ENCODE results near the gene GRB2. TPM values are rescaled to one million over a fixed set of nuclear protein-coding genes. Genes with fewer than 3 reads are reported as not detected.

GRB2 gene
- total and polyA plus RNA-seq, 2 experiments from 2014 or later = 82.7 to 101 TPM

DNA sequence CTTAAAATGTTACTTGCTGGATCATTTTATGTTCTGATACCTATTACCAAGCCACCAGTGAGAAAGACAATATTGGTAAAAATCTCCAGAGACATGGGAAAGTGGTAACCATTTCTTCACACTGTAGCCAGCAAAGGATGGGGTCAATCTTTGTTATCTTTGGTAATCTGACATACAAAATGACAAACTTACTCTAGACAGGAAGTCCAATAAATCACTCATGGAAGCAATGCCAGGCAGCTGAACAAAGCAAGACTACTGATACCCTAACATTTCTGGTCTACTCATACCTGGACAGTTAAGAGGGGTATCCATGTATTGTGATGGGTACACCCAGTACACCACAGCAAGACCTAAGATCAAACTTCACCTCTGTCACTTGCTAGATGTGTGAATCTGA, 19.0 kb downstream of the GRB2 start:
- no peaks in the 10 kb centered on the region for H3K36me3 ChIP-seq (replicated peaks; ENCODE audit: insufficient read depth, low read depth)
- no peak overlapping the region for H3K4me2 ChIP-seq
- H3K9me3 ChIP-seq (ENCODE audit: low read depth) = no peaks in the 10 kb centered on the region
- H3K79me2 ChIP-seq = peaks cover 90% of the 10 kb centered on the region
- no peaks in the 10 kb centered on the region for H3K9me2 ChIP-seq (replicated peaks; ENCODE audit: insufficient read depth)
- H2AFZ ChIP-seq = no peak overlapping the region
- no peak overlapping the region for H3K27ac ChIP-seq
- H4K20me1 ChIP-seq (ENCODE audit: insufficient read depth, poor library complexity, severe bottlenecking) = peaks cover 4% of the 10 kb centered on the region
- H3K4me3 ChIP-seq = no peak overlapping the region
- H3K4me1 ChIP-seq (ENCODE audit: insufficient read depth) = peaks cover 8% of the 10 kb centered on the region
- no peaks in the 10 kb centered on the region for H3K27me3 ChIP-seq
- TF ChIP-seq, protein P1, sequence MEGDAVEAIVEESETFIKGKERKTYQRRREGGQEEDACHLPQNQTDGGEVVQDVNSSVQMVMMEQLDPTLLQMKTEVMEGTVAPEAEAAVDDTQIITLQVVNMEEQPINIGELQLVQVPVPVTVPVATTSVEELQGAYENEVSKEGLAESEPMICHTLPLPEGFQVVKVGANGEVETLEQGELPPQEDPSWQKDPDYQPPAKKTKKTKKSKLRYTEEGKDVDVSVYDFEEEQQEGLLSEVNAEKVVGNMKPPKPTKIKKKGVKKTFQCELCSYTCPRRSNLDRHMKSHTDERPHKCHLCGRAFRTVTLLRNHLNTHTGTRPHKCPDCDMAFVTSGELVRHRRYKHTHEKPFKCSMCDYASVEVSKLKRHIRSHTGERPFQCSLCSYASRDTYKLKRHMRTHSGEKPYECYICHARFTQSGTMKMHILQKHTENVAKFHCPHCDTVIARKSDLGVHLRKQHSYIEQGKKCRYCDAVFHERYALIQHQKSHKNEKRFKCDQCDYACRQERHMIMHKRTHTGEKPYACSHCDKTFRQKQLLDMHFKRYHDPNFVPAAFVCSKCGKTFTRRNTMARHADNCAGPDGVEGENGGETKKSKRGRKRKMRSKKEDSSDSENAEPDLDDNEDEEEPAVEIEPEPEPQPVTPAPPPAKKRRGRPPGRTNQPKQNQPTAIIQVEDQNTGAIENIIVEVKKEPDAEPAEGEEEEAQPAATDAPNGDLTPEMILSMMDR (IDR thresholded peaks at IDR 0.05; ENCODE audit: poor library complexity) = no peak
- no peak for TF ChIP-seq EZH2 (IDR thresholded peaks at IDR 0.05; ENCODE audit: borderline replicate concordance)
- TF ChIP-seq EZH2phosphoT487 (IDR thresholded peaks at IDR 0.05; ENCODE audit: low read depth, severe bottlenecking, unreplicated experiment) = no peak
- DNase-seq (ENCODE audit: low spot score) = no peak

DNA sequence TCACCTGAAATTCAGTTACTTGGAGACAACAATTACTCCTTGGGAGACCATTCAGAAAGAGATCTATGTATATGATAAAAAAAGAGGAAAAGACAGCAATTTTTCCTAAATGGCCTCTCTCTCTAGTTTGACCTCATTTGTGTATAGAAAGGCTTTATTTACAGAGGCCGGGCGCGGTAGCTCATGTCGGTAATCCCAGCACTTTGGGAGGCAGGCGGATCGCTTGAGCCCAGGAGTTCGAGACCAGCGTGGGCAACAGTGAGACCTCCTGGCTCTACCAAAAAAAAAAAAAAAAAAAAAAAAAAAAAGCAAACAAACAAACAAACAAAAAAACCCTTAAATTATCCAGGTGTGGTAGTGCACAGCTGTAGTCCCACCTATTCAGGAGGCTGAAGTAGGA, 20.7 kb downstream of the GRB2 start:
- TF ChIP-seq, protein P1 (IDR thresholded peaks at IDR 0.05; ENCODE audit: poor library complexity) = no peak
- TF ChIP-seq EZH2phosphoT487 (IDR thresholded peaks at IDR 0.05; ENCODE audit: low read depth, severe bottlenecking, unreplicated experiment) (no peak), EZH2 (IDR thresholded peaks at IDR 0.05; ENCODE audit: borderline replicate concordance) (no peak)
- Histone ChIP-seq H3K9me3 (ENCODE audit: low read depth) (no peaks in the 10 kb centered on the region), H3K27me3 (no peaks in the 10 kb centered on the region), H3K4me3 (no peak overlapping the region), H2AFZ (no peak overlapping the region), H3K79me2 (peaks cover 89% of the 10 kb centered on the region), H3K4me1 (ENCODE audit: insufficient read depth) (no peaks in the 10 kb centered on the region), H3K4me2 (no peak overlapping the region), H3K36me3 (replicated peaks; ENCODE audit: insufficient read depth, low read depth) (no peaks in the 10 kb centered on the region), H4K20me1 (ENCODE audit: insufficient read depth, poor library complexity, severe bottlenecking) (peaks cover 4% of the 10 kb centered on the region), H3K27ac (no peak overlapping the region), H3K9me2 (replicated peaks; ENCODE audit: insufficient read depth) (no peaks in the 10 kb centered on the region)
- WGBS (ENCODE audit: low lambda C conversion rate, missing lambda C conversion rate) = 84% methylated on average over 8 of the region's 8 CpGs
- DNase-seq (ENCODE audit: low spot score) = no peak

DNA sequence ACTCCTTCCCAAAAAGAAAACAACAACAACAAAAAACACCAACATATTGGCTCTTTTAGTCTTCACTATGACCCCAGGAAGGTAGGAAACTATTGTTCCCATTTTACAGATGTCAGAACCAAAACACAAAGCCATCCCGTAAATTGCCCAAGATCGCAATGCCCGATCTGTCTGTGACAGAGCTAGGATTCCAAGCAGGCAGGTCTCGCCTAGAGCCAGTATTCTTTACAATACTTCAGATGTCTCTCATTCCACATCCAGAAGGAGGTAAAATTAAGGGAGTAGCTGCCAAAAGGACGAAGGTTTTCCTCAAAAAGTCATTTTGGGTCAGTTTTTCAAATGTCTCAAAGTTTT, 21.7 kb downstream of the GRB2 start:
- 76% methylated on average over 5 of the region's 5 CpGs for WGBS (ENCODE audit: low lambda C conversion rate, missing lambda C conversion rate)
- peaks cover 5% of the 10 kb centered on the region for H4K20me1 ChIP-seq (ENCODE audit: insufficient read depth, poor library complexity, severe bottlenecking)
- H3K4me3 ChIP-seq = no peak overlapping the region
- no peaks in the 10 kb centered on the region for H3K9me3 ChIP-seq (ENCODE audit: low read depth)
- H2AFZ ChIP-seq = no peak overlapping the region
- no peaks in the 10 kb centered on the region for H3K4me1 ChIP-seq (ENCODE audit: insufficient read depth)
- no peaks in the 10 kb centered on the region for H3K36me3 ChIP-seq (replicated peaks; ENCODE audit: insufficient read depth, low read depth)
- peak overlapping the region; percentile 63 for H3K4me2 ChIP-seq
- H3K27me3 ChIP-seq = no peaks in the 10 kb centered on the region
- peaks cover 89% of the 10 kb centered on the region for H3K79me2 ChIP-seq
- peak overlapping the region; percentile 75 for H3K27ac ChIP-seq
- no peaks in the 10 kb centered on the region for H3K9me2 ChIP-seq (replicated peaks; ENCODE audit: insufficient read depth)
- no peak for DNase-seq (ENCODE audit: low spot score)
- TF ChIP-seq, protein P1 (IDR thresholded peaks at IDR 0.05; ENCODE audit: poor library complexity) = no peak
- TF ChIP-seq EZH2phosphoT487 (IDR thresholded peaks at IDR 0.05; ENCODE audit: low read depth, severe bottlenecking, unreplicated experiment) = no peak
- no peak for TF ChIP-seq EZH2 (IDR thresholded peaks at IDR 0.05; ENCODE audit: borderline replicate concordance)

DNA sequence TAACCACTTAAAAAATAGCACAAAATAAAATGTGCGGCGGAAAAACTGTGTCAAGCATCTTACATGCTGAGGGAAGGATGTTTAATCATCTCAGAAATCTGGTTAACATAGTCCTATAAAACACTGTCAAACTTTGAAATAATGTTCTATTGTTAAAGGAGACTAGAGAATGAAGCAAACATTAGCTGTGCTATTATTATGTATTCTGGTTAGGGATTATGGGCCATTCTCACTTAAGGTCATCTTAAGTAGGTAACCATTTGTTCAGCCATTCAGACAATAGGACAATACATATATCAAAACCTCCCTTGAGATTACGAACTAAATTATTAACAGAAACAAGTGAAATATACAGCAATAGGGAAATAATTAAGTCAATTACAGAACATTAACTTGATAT, 24.7 kb downstream of the GRB2 start:
- Histone ChIP-seq H3K4me3 (no peak overlapping the region), H3K79me2 (peaks cover 89% of the 10 kb centered on the region), H3K9me2 (replicated peaks; ENCODE audit: insufficient read depth) (no peaks in the 10 kb centered on the region), H3K27ac (peak overlapping the region; percentile 1), H3K9me3 (ENCODE audit: low read depth) (no peaks in the 10 kb centered on the region), H4K20me1 (ENCODE audit: insufficient read depth, poor library complexity, severe bottlenecking) (peaks cover 8% of the 10 kb centered on the region), H2AFZ (no peak overlapping the region), H3K4me2 (no peak overlapping the region), H3K36me3 (replicated peaks; ENCODE audit: insufficient read depth, low read depth) (no peaks in the 10 kb centered on the region), H3K27me3 (no peaks in the 10 kb centered on the region), H3K4me1 (ENCODE audit: insufficient read depth) (no peaks in the 10 kb centered on the region)
- TF ChIP-seq EZH2phosphoT487 (IDR thresholded peaks at IDR 0.05; ENCODE audit: low read depth, severe bottlenecking, unreplicated experiment) (no peak), EZH2 (IDR thresholded peaks at IDR 0.05; ENCODE audit: borderline replicate concordance) (no peak)
- TF ChIP-seq, protein P1 (IDR thresholded peaks at IDR 0.05; ENCODE audit: poor library complexity) = no peak
- 92% methylated on average over 3 of the region's 3 CpGs for WGBS (ENCODE audit: low lambda C conversion rate, missing lambda C conversion rate)
- no peak for DNase-seq (ENCODE audit: low spot score)
